IPS-20b (cell line): ENCODE results near the gene TRAF6.

ENCODE experiments used
- H3K27ac ChIP-seq: one replicate; pipeline ENCODE4 v1.5.1; 2013; ENCODE audit warnings: low read length
- H3K27me3 ChIP-seq: 2 replicates; pipeline ENCODE4 v1.6.1; 2013; ENCODE audit warnings: mild to moderate bottlenecking, low read length, inconsistent platforms; ENCODE audit not compliant: insufficient read depth
- H3K36me3 ChIP-seq: 2 replicates; pipeline ENCODE4 v1.6.1; 2013; ENCODE audit warnings: low read depth, mild to moderate bottlenecking, inconsistent platforms, low read length, moderate library complexity; ENCODE audit not compliant: insufficient read depth
- H3K4me1 ChIP-seq: 2 replicates; pipeline ENCODE4 v1.6.1; 2013; ENCODE audit warnings: mild to moderate bottlenecking, control low read depth, inconsistent platforms, low read length, moderate library complexity; ENCODE audit not compliant: insufficient read depth
- H3K4me3 ChIP-seq: 2 replicates; pipeline ENCODE4 v1.5.1; 2013; ENCODE audit warnings: mild to moderate bottlenecking, low read length, inconsistent platforms
- H3K9ac ChIP-seq: 2 replicates; pipeline ENCODE4 v1.6.1; 2013; ENCODE audit warnings: low read depth, mild to moderate bottlenecking, inconsistent platforms, low read length, moderate library complexity
- H3K9me3 ChIP-seq: 2 replicates; pipeline ENCODE4 v1.6.1; 2013; ENCODE audit warnings: mild to moderate bottlenecking, low read depth, low read length, inconsistent platforms; ENCODE audit not compliant: insufficient read depth

TRAF6 gene

GRCh38 chr11:36454941-36455631 is 55.0 kb downstream of the TRAF6 start:
- Histone ChIP-seq H3K9ac (no peak overlapping the region), H3K27me3 (no peaks in the 10 kb centered on the region), H3K4me3 (no peak overlapping the region), H3K9me3 (no peaks in the 10 kb centered on the region), H3K4me1 (peaks cover 12% of the 10 kb centered on the region; the same call in 1 of the 2 replicates), H3K36me3 (peaks cover 9% of the 10 kb centered on the region; the same call in 1 of the 2 replicates), H3K27ac (no peak overlapping the region)

- H3K4me3 ChIP-seq, result no peak overlapping the region
- peaks cover 9% of the 10 kb centered on the region; the same call in 1 of the 2 replicates for H3K36me3 ChIP-seq
- no peaks in the 10 kb centered on the region for H3K9me3 ChIP-seq
- no peaks in the 10 kb centered on the region for H3K27me3 ChIP-seq
- no peak overlapping the region for H3K27ac ChIP-seq
- peak overlapping the region; percentile 26; the same call in 1 of the 2 replicates for H3K9ac ChIP-seq
- H3K4me1 ChIP-seq, result peaks cover 12% of the 10 kb centered on the region; the same call in 1 of the 2 replicates
Observed at GRCh38 chr11:36454551-36454940, 55.5 kb downstream of the TRAF6 start.

DNA sequence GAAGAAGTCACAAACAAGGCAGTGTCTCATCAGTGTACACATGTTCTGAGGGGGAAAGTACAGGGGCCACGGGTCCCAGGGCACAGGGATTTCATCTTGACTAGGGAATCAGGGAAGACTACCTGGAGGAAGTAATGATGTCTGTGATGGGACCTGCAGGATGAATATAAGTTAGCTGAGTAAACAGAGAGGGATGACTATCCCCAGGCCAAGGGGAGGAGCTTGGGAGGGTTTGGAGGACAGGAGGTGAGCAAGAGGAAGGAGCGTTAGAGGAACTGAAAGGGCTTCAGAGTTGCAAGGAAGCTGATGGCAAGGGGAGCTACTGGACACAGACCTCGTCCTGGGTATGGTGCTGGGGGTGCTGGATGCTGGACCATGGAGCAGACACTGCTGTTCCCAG is 56.4 kb downstream of the TRAF6 start:
- H3K27ac ChIP-seq, result no peak overlapping the region
- peaks cover 12% of the 10 kb centered on the region; the same call in 1 of the 2 replicates for H3K4me1 ChIP-seq
- no peak overlapping the region for H3K4me3 ChIP-seq
- H3K27me3 ChIP-seq, result no peaks in the 10 kb centered on the region
- H3K9me3 ChIP-seq, result no peaks in the 10 kb centered on the region
- peaks cover 9% of the 10 kb centered on the region; the same call in 1 of the 2 replicates for H3K36me3 ChIP-seq
- H3K9ac ChIP-seq, result no peak overlapping the region; the same call in 1 of the 2 replicates

DNA sequence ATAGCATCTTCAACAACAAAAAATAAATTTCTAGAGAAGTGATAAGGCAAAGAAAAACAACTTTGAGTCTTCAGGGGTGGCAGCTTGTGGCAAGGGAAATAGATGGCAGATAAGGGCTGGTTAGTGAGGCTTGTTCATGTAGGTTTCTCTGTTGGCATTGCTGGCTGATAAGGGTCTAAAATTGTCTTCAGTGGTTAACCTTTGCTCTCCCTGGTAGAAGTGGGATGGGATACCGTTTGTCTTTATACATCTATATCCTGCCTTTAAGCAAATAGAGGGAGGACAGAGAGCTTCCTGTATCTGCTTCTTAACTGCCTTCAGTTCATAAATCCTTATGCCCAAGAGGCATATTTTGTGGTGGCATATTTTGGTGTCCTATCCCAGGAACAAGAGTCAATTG is 57.1 kb downstream of the TRAF6 start:
- Histone ChIP-seq H3K9ac (no peak overlapping the region), H3K27ac (no peak overlapping the region), H3K4me1 (peaks cover 12% of the 10 kb centered on the region; the same call in 1 of the 2 replicates), H3K36me3 (peaks cover 9% of the 10 kb centered on the region; the same call in 1 of the 2 replicates), H3K4me3 (no peak overlapping the region), H3K27me3 (no peaks in the 10 kb centered on the region), H3K9me3 (no peaks in the 10 kb centered on the region)

DNA sequence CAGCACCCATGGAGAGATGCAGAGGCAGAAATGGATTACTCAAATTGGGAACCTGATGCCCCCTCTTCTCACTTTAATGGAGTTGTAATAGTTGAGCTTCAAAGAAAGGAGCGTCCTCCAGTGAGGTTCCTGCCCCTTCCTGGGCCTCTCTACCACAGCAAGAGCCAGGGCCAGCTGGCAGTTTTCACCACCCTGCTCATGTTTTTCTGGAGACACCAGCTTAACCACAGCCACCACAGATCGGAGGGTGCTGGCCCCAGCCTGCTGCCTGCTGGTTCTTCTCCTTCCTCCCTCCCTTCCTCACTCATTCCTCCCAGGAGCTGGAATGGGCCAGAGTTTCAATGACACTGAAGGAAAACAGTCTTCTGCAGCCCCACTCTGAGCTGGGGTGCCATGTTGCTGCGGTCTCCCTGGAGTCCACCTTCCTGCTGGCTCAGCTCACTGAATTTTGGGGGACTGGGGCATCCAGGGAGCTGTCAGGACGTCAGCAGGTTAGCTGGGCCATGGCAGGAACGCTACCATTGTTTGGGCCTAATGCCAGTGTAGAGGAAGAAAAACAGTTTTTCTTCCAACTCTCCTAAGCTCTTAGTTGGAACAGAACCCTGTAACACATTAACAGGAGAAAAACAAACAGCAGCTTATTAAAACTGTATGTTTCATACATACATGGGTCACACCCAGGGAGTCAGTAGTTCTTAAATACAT is 57.7 kb downstream of the TRAF6 start:
- peaks cover 12% of the 10 kb centered on the region; the same call in 1 of the 2 replicates for H3K4me1 ChIP-seq
- H3K27ac ChIP-seq, result no peak overlapping the region
- H3K9ac ChIP-seq, result no peak overlapping the region
- H3K36me3 ChIP-seq, result peaks cover 9% of the 10 kb centered on the region; the same call in 1 of the 2 replicates
- H3K4me3 ChIP-seq, result no peak overlapping the region
- H3K27me3 ChIP-seq, result no peaks in the 10 kb centered on the region
- no peaks in the 10 kb centered on the region for H3K9me3 ChIP-seq

- H3K9ac ChIP-seq, result no peak overlapping the region
- no peak overlapping the region for H3K4me3 ChIP-seq
- H3K9me3 ChIP-seq, result no peaks in the 10 kb centered on the region
- peaks cover 9% of the 10 kb centered on the region; the same call in 1 of the 2 replicates for H3K36me3 ChIP-seq
- no peaks in the 10 kb centered on the region for H3K27me3 ChIP-seq
- H3K27ac ChIP-seq, result no peak overlapping the region
- peaks cover 12% of the 10 kb centered on the region; the same call in 1 of the 2 replicates for H3K4me1 ChIP-seq
Observed at GRCh38 chr11:36451681-36452080, 58.4 kb downstream of the TRAF6 start.

- no peak overlapping the region for H3K9ac ChIP-seq
- H3K36me3 ChIP-seq, result peaks cover 13% of the 10 kb centered on the region; the same call in 1 of the 2 replicates
- H3K4me3 ChIP-seq, result no peak overlapping the region
- peaks cover 12% of the 10 kb centered on the region; the same call in 1 of the 2 replicates for H3K4me1 ChIP-seq
- no peaks in the 10 kb centered on the region for H3K27me3 ChIP-seq
- no peak overlapping the region for H3K27ac ChIP-seq
- no peaks in the 10 kb centered on the region for H3K9me3 ChIP-seq
Observed at GRCh38 chr11:36451045-36451444, 59.0 kb downstream of the TRAF6 start.

DNA sequence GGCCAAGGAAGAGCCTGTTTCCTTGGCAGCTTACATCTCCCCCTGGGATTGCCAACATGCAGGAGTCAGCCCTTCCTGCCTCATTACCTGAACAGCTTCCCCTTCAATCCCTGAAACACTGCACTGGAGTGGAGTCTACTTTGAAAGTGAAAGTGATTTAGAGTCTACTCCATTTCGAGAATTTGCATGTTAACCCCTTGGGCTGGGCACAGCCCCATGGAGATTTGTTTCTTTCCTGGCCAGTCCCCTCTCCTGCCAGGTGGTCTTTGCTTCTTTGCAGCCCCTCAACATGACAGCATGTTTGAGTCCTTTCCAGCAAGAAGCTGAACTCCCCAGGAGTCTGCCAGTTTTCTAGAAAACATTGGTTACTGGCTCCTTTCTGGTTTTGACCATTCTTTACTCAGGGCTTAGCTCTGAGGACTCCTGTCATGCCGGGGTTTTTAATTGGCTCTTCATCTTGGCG is 59.9 kb downstream of the TRAF6 start:
- Histone ChIP-seq H3K9ac (no peak overlapping the region), H3K27ac (no peak overlapping the region), H3K4me3 (no peak overlapping the region), H3K36me3 (peaks cover 13% of the 10 kb centered on the region; the same call in 1 of the 2 replicates), H3K4me1 (peaks cover 9% of the 10 kb centered on the region; the same call in 1 of the 2 replicates), H3K27me3 (no peaks in the 10 kb centered on the region), H3K9me3 (no peaks in the 10 kb centered on the region)

DNA sequence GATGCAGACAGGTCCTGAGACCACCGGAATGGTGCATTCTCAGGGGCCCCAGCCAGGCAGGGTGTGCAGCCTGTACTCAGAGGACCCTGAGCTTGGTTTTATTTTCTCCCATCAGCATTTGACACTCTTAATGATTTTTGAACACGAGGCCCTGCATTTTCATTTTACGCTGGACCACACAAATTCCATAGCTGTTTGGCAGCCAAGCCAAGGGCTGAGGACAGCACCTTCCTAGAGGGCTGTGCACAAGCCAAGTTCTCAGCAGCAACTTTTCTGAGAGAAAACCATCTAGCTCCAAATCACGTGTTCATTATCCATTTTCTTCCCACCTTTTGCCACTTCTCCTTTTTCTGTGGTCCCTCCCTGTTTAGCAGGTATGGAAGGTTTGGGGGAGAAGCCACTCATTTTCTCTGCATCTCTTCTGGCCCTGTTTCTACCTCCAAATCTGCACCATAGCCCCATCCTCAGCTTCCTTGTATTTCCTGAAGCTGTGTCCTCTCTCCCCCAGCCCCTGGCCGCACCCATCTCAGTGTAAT is 60.4 kb downstream of the TRAF6 start:
- no peak overlapping the region for H3K9ac ChIP-seq
- H3K4me3 ChIP-seq, result no peak overlapping the region
- H3K4me1 ChIP-seq, result peaks cover 9% of the 10 kb centered on the region; the same call in 1 of the 2 replicates
- H3K9me3 ChIP-seq, result no peaks in the 10 kb centered on the region
- peaks cover 13% of the 10 kb centered on the region; the same call in 1 of the 2 replicates for H3K36me3 ChIP-seq
- no peaks in the 10 kb centered on the region for H3K27me3 ChIP-seq
- no peak overlapping the region for H3K27ac ChIP-seq

DNA sequence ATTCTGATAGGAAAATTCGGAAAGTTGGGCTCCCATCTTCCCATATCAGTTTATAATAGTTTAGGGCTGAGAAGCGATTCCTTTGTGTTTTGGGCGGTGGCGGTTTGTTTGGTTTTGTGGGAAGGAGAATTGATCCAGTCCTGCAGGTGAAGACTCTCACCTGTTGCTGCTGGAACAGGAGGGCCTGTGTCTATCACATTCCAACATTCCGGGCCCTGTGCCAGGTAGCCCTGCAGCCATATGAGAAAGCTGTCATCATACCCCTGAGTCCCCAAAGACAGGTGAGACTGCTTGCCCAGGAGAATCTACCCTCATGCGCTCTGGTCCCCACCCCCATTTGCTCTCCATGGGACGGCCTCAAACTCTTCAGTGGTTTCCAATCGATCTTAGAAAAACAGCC is 62.1 kb downstream of the TRAF6 start:
- H3K9me3 ChIP-seq, result no peaks in the 10 kb centered on the region
- peaks cover 13% of the 10 kb centered on the region; the same call in 1 of the 2 replicates for H3K36me3 ChIP-seq
- H3K27me3 ChIP-seq, result no peaks in the 10 kb centered on the region
- H3K9ac ChIP-seq, result no peak overlapping the region
- H3K4me3 ChIP-seq, result no peak overlapping the region
- no peaks in the 10 kb centered on the region; the same call in 1 of the 2 replicates for H3K4me1 ChIP-seq
- no peak overlapping the region for H3K27ac ChIP-seq

DNA sequence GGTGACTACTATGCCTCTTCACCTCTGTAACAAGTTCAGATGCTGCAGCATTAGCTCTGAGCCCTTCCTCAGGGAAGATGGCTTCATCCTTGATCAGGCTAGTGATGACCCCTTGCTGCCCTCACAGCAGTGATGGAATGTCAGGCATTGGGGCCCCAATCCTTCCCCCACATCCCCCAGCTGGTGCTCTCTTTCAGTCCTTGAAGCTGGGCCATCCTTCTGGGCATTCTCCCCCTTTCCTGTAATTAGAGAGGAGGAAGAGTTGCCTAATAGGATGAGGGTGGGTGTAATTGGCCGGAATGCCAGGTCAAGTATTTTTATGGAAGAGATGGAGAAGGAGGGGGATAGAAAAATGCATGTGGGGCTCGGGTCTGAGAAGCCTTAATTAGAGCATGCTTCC is 62.6 kb downstream of the TRAF6 start:
- no peaks in the 10 kb centered on the region for H3K9me3 ChIP-seq
- no peak overlapping the region for H3K9ac ChIP-seq
- peaks cover 13% of the 10 kb centered on the region; the same call in 1 of the 2 replicates for H3K36me3 ChIP-seq
- H3K27me3 ChIP-seq, result no peaks in the 10 kb centered on the region
- no peak overlapping the region for H3K27ac ChIP-seq
- no peak overlapping the region for H3K4me3 ChIP-seq
- H3K4me1 ChIP-seq, result no peaks in the 10 kb centered on the region; the same call in 1 of the 2 replicates
